HEK293 (cell line): Measurements from ENCODE around the gene TBPL1.
A peak's percentile ranks its signal among the peaks of the same experiment; 100 is the strongest.

Source experiments
- CTCF ChIA-PET: fragments of 350-600 bp; formaldehyde crosslinking; extraction: SDS; loops from one replicate; lab custom pipeline; 2021; ENCODE audit warnings: antibody characterized with exemption; lab: Yijun Ruan, JAX
- POLR2A ChIA-PET: fragments of 300-600 bp; formaldehyde crosslinking; extraction: SDS; loops from one replicate; lab custom pipeline; 2020; ENCODE audit warnings: antibody characterized with exemption, inconsistent platforms; lab: Yijun Ruan, JAX
- H3K27ac ChIP-seq: fragments of 200-500 bp; sonication (Bioruptor generic); 2 replicates; pipeline ENCODE4 v1.5.1; 2014; ENCODE audit warnings: low read depth, low read length, control low read depth, inconsistent platforms; ENCODE audit errors: extremely low read depth
- H3K36me3 ChIP-seq, 2 experiments: fragments of 200-500 bp in 1 of 2; sonication (Bioruptor generic) in 1 of 2; 1 replicate in 1 of 2; 2 replicates in 1 of 2; pipeline ENCODE4 v1.5.1; 2014 to 2017; ENCODE audit warnings: inconsistent platforms in 2 of 2, low read length in 2 of 2; ENCODE audit not compliant: control insufficient read depth in 2 of 2, insufficient read depth in 1 of 2
- H3K4me1 ChIP-seq: fragments of 200-500 bp; sonication (Bioruptor generic); 2 replicates; pipeline ENCODE4 v1.5.1; 2014; ENCODE audit warnings: mild to moderate bottlenecking, low read length, inconsistent platforms; ENCODE audit not compliant: control insufficient read depth, insufficient read depth
- H3K4me3 ChIP-seq: 2 replicates; pipeline ENCODE4 v1.5.1; 2011; ENCODE audit warnings: low read depth, mild to moderate bottlenecking, control low read depth, low read length, moderate library complexity
- H3K9me3 ChIP-seq: fragments of 200-500 bp; sonication (Bioruptor generic); 2 replicates; pipeline ENCODE4 v1.5.1; 2014; ENCODE audit warnings: low read depth, low read length, inconsistent platforms; ENCODE audit not compliant: control insufficient read depth, insufficient read depth
- KLF10 ChIP-seq: fragments of 450-650 bp; IDR thresholded peaks from 2 replicates; pipeline ENCODE4 v1.5.1; 2018; ENCODE audit warnings: missing biosample characterization, mild to moderate bottlenecking, missing genetic modification characterization
- SALL2 ChIP-seq: fragments of 450-650 bp; formaldehyde crosslinking; IDR thresholded peaks from 2 replicates; pipeline ENCODE4 v1.5.0; 2017; ENCODE audit warnings: missing biosample characterization, mild to moderate bottlenecking, missing genetic modification characterization, borderline replicate concordance
- SCRT1 ChIP-seq: fragments of 450-650 bp; formaldehyde crosslinking; IDR thresholded peaks from 2 replicates; pipeline ENCODE4 v1.5.1; 2016; ENCODE audit warnings: missing biosample characterization, missing genetic modification characterization, borderline replicate concordance
- SCRT2 ChIP-seq: fragments of 450-650 bp; formaldehyde crosslinking; IDR thresholded peaks from 2 replicates; pipeline ENCODE4 v1.5.1; 2016; ENCODE audit warnings: missing biosample characterization, missing genetic modification characterization
- ZNF248 ChIP-seq: fragments of 450-650 bp; formaldehyde crosslinking; IDR thresholded peaks from 2 replicates; pipeline ENCODE4 v1.5.1; 2017; ENCODE audit warnings: missing biosample characterization, missing genetic modification characterization
- ZNF292 ChIP-seq: fragments of 450-650 bp; formaldehyde crosslinking; IDR thresholded peaks from 2 replicates; pipeline ENCODE4 v1.5.1; 2016; ENCODE audit warnings: low read depth, missing biosample characterization, missing genetic modification characterization, borderline replicate concordance
- ZNF426 ChIP-seq: fragments of 450-650 bp; formaldehyde crosslinking; IDR thresholded peaks from 2 replicates; pipeline ENCODE4 v1.5.1; 2017; ENCODE audit warnings: missing biosample characterization, missing genetic modification characterization, mild to moderate bottlenecking, inconsistent platforms, moderate library complexity
- ZNF514 ChIP-seq: fragments of 450-650 bp; formaldehyde crosslinking; IDR thresholded peaks from 2 replicates; pipeline ENCODE4 v1.5.1; 2016; ENCODE audit warnings: missing biosample characterization, missing genetic modification characterization
- ZNF529 ChIP-seq: fragments of 450-650 bp; formaldehyde crosslinking; IDR thresholded peaks from 2 replicates; pipeline ENCODE4 v1.5.1; 2017; ENCODE audit warnings: missing genetic modification characterization, missing biosample characterization; ENCODE audit not compliant: insufficient replicate concordance
- ZNF555 ChIP-seq: fragments of 450-650 bp; formaldehyde crosslinking; conservative IDR thresholded peaks from 2 replicates; pipeline ENCODE4 v1.5.1; 2017; ENCODE audit warnings: missing biosample characterization, mild to moderate bottlenecking, missing genetic modification characterization, inconsistent platforms
- ZNF660 ChIP-seq: fragments of 450-650 bp; IDR thresholded peaks from 2 replicates; pipeline ENCODE4 v1.5.1; 2018; ENCODE audit warnings: missing biosample characterization, mild to moderate bottlenecking, missing genetic modification characterization
- TF ChIP-seq, protein P1 (sequence below): fragments of 450-650 bp; formaldehyde crosslinking; IDR thresholded peaks from 2 replicates; pipeline ENCODE4 v1.5.1; 2016; ENCODE audit warnings: missing biosample characterization, missing genetic modification characterization
- TF ChIP-seq, protein P2 (sequence below): fragments of 450-650 bp; IDR thresholded peaks from 2 replicates; pipeline ENCODE4 v1.5.1; 2018; ENCODE audit warnings: missing biosample characterization, mild to moderate bottlenecking, missing genetic modification characterization
- TF ChIP-seq, protein P3 (sequence below): fragments of 450-650 bp; formaldehyde crosslinking; IDR thresholded peaks from 2 replicates; pipeline ENCODE4 v1.5.1; 2016; ENCODE audit warnings: missing biosample characterization, missing genetic modification characterization
- TF ChIP-seq, protein P4 (sequence below): fragments of 450-650 bp; formaldehyde crosslinking; IDR thresholded peaks from 2 replicates; pipeline ENCODE4 v1.5.1; 2017; ENCODE audit warnings: missing biosample characterization, missing genetic modification characterization

Gene TBPL1

DNA sequence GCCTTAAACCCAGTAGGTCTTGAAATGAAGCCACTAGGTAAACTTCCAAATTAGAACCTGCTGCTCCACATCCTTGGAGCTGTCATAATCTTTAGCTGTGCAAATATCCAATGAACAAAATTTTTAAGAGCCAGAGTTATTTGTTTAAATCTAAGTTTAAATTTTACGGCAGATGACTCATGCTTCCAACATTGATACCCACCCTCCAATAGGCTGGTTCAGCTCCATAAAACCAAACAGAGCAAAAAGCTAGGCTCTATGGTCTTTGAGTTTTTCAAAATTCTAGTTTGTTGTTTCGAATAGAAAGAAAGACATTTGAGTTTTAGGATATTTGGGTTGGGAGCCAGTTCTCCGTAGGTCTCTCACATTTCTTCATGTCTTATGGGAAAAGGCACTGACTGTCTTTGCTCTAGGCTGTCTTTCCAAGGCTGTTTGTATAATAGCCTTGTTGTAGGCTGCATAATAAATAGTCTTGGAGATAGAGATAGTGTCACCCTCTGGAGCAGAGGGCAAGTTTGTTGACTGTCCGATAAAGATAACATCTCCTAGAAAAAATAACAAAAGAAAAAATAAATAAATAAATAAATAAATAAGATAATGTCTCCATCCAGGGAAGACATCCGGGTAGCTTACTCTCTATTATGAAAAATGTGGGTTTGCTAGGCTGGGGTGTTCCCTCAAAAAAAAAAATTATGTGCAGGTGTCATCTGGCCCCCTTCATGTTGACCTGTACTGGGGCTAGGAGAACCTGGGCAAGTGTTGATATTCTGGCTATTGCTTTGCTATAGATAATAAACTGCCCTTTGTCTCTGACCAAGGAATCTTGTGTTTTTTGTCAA lies 62.9 kb downstream of the TBPL1 start (continued):
- no peak for TF ChIP-seq ZNF529 (tag by site-specific recombination)
- TF ChIP-seq, protein P1, sequence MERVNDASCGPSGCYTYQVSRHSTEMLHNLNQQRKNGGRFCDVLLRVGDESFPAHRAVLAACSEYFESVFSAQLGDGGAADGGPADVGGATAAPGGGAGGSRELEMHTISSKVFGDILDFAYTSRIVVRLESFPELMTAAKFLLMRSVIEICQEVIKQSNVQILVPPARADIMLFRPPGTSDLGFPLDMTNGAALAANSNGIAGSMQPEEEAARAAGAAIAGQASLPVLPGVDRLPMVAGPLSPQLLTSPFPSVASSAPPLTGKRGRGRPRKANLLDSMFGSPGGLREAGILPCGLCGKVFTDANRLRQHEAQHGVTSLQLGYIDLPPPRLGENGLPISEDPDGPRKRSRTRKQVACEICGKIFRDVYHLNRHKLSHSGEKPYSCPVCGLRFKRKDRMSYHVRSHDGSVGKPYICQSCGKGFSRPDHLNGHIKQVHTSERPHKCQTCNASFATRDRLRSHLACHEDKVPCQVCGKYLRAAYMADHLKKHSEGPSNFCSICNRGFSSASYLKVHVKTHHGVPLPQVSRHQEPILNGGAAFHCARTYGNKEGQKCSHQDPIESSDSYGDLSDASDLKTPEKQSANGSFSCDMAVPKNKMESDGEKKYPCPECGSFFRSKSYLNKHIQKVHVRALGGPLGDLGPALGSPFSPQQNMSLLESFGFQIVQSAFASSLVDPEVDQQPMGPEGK, result no peak
- TF ChIP-seq ZNF555 (tag by site-specific recombination), result no peak
- TF ChIP-seq ZNF514 (tag by site-specific recombination), result peak; percentile 97
- TF ChIP-seq ZNF248, result no peak
- TF ChIP-seq ZNF292 (tag by site-specific recombination), result no peak
- no peak for TF ChIP-seq KLF10 (tag by site-specific recombination)
- TF ChIP-seq SALL2, result no peak
- TF ChIP-seq, protein P2, sequence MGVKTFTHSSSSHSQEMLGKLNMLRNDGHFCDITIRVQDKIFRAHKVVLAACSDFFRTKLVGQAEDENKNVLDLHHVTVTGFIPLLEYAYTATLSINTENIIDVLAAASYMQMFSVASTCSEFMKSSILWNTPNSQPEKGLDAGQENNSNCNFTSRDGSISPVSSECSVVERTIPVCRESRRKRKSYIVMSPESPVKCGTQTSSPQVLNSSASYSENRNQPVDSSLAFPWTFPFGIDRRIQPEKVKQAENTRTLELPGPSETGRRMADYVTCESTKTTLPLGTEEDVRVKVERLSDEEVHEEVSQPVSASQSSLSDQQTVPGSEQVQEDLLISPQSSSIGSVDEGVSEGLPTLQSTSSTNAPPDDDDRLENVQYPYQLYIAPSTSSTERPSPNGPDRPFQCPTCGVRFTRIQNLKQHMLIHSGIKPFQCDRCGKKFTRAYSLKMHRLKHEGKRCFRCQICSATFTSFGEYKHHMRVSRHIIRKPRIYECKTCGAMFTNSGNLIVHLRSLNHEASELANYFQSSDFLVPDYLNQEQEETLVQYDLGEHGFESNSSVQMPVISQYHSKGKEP (tag by site-specific recombination), result no peak
- TF ChIP-seq, protein P3, sequence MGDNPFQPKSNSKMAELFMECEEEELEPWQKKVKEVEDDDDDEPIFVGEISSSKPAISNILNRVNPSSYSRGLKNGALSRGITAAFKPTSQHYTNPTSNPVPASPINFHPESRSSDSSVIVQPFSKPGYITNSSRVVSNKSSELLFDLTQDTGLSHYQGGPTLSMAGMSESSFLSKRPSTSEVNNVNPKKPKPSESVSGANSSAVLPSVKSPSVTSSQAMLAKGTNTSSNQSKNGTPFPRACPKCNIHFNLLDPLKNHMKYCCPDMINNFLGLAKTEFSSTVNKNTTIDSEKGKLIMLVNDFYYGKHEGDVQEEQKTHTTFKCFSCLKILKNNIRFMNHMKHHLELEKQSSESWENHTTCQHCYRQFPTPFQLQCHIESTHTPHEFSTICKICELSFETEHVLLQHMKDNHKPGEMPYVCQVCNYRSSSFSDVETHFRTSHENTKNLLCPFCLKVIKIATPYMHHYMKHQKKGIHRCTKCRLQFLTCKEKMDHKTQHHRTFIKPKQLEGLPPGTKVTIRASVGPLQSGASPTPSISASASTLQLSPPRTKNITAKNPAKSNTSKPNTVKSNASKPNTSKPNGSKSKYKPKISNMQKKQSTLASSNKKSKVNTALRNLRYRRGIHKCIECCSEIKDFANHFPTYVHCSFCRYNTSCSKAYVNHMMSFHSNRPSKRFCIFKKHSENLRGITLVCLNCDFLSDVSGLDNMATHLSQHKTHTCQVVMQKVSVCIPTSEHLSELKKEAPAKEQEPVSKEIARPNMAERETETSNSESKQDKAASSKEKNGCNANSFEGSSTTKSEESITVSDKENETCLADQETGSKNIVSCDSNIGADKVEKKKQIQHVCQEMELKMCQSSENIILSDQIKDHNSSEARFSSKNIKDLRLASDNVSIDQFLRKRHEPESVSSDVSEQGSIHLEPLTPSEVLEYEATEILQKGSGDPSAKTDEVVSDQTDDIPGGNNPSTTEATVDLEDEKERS, result no peak
- peak; percentile 20; the same call in 1 of the 2 replicates for TF ChIP-seq ZNF660
- TF ChIP-seq, protein P4, sequence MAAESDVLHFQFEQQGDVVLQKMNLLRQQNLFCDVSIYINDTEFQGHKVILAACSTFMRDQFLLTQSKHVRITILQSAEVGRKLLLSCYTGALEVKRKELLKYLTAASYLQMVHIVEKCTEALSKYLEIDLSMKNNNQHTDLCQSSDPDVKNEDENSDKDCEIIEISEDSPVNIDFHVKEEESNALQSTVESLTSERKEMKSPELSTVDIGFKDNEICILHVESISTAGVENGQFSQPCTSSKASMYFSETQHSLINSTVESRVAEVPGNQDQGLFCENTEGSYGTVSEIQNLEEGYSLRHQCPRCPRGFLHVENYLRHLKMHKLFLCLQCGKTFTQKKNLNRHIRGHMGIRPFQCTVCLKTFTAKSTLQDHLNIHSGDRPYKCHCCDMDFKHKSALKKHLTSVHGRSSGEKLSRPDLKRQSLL (tag by site-specific recombination), result peak; percentile 82

DNA sequence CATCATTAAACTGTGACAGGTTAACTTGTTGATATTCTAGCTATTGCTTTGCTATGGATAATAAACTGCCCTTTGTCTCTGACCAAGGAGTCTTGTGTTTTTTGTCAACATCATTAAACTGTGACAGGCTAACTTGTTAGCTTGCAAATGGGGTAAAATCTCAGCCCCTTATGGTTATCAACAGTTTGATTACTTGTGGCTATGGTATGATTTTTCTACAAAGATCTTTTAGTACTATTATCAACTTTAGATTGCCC lies 63.5 kb downstream of the TBPL1 start:
- peaks cover 18% of the 10 kb centered on the region; the same call in 1 of the 2 replicates for H3K4me1 ChIP-seq
- no peak overlapping the region for H3K4me3 ChIP-seq
- CTCF ChIA-PET, result interaction anchor here (0.7 to 1.5 kb wide), 6 partner anchors 25 to 92 kb away, joined by 3 to 4 read pairs (median 3); no protein-coding TSS in a partner anchor
- H3K27ac ChIP-seq, result no peak overlapping the region
- no peaks in the 10 kb centered on the region for H3K36me3 ChIP-seq
- POLR2A ChIA-PET, result no interaction called here
- no peaks in the 10 kb centered on the region for H3K9me3 ChIP-seq
- peak; percentile 78 for TF ChIP-seq SCRT1 (tag by site-specific recombination)
- no peak for TF ChIP-seq ZNF426 (tag by site-specific recombination)
- TF ChIP-seq SCRT2 (tag by site-specific recombination), result peak; percentile 82
